ENCODE measurements around the gene MEIS2.

The MEIS2 gene

DNA sequence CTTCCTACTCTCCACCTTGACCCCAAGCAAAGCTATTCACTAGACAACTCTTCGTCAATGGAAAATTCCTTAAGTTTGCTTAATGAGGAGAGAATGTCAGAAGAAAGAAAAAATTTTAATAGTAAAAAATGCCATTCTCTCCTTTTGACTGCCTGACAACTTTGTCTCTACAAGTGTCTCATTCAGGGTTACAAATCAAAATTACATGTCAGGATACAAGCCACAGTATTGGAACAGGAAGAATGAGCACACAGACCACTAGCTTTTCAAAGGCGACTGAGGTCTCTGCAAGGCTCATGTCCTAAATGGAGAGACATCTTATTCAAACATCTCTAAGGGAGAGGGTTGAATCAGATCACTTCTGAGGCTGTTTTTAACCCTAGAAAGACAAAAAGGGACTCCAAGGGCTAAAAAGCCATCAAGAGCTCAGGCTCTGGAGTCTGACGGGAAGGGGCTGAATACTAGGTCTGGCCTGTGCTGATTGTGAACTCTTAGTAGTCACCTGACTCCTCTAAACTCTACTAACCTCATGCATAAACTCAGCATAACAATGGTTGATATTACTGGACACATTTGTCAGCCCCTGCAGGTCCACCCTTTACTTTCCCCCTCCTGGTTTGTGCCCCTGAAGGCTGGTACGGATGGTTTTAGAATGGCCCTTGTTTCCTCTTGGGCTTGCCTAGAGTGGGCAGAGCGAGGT is 12.8 kb upstream of the MEIS2 start:
- no peak for DNase-seq (ENCODE audit: low spot score)

GRCh38 chr15:37112171-37112570 is 11.8 kb upstream of the MEIS2 start:
- DNase-seq (ENCODE audit: low spot score): no peak

- DNase-seq (ENCODE audit: low spot score): no peak
These were observed 11.0 kb upstream of the MEIS2 start for GRCh38 chr15:37111427-37111717.

DNA sequence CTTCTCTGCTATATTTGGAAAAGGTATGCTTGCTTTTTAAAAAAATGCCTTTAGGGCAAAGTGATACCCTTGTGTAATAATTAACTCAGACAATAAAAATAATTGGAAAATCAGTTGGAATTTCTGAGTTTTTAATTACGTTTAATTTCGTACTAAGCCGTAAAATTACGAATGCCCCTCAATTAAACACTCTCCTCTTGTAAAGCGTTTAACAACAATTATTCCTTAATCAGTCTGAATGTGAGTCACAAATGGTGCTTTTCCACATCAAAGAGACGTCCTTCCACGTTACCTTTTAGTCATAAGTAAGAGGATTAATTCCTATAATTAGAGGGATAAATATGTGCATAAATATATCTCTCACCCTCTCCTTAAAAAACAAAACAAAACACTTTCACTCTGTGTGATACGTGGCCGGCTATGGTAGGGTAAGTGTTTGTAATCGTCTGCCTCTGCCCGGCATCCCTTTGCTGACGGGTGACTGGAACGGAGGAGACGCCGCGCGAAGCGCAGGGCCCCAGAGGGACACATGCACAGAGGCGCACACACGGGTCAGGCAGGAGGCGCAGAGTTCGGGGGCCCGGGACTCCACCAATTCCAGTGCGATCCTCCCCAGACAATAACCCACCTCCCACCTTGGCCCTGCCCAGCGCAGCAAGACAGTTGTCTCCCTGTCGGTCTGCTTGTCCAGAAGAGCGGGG is 9.7 kb upstream of the MEIS2 start:
- no peak for DNase-seq (ENCODE audit: low spot score)

GRCh38 chr15:37109168-37109871 is 9.0 kb upstream of the MEIS2 start:
- no peak for DNase-seq (ENCODE audit: low spot score)

DNA sequence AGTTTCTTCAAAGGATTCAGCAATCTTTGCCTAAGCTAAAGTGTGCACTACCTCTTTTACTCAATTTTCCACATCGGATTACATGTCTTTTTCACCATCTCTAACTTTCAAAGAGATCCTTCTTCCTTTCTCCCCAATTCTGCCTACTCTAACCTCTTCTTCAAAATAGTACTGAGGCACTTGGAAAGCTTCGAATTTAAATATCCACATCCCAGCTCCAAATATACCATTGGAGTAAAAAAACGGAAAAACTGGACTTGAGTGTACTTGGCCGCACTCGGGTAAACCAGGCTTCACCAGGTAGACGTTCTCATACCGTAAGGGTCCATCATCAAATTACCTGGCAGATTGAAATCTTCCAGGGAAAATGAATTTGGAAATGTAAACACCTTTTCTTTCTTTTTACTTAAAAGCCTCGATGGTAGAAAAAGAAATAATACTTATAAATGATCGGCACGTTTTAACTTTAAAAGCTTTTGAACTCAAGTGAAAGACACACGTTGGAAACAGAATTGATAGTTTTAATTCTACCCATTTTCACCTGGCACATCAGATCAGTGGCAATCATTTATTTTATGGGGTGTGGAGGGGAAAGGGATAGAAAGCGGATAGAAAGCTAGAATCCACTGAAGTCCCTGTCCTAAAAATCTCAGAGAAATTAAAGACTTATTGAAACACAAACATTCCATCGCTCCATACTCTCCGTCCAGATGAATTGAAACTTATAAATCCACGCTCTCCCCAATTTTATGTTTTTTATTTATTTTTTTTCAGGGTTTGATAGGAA is 8.2 kb upstream of the MEIS2 start:
- no peak for DNase-seq (ENCODE audit: low spot score)

DNA sequence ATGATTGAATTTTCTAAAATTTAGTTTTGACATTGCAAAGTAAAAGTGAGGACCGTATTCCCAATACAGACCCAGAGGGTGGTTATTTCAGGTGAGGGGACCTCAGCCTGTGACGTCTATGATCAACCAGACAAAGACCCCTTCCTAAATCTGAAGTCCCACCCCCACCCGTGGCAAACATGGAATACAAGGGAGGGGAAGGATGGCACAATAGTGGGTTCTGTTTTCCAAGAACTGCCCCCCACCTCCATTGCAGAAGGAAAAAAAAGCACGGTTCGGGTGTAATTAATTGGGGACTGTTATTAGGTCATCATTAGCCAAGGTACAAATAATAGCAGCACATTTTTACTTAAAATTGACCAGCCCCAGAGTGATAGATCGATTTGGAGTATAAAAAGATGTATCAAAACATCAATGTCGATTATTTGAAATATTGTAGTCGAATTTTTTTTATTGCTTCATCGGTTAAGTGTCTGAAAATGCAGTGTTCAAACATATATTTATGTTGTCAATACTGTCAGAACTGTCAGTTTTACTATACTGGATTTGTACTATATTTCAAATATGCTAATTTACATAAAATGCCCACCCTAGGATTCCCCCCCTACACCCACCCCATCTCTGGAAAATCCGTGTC is 7.5 kb upstream of the MEIS2 start:
- no peak for DNase-seq (ENCODE audit: low spot score)

GRCh38 chr15:37107071-37107743 is 6.9 kb upstream of the MEIS2 start:
- DNase-seq (ENCODE audit: low spot score): no peak

- DNase-seq (ENCODE audit: low spot score): no peak
These were observed 6.2 kb upstream of the MEIS2 start for GRCh38 chr15:37106490-37107001.

DNA sequence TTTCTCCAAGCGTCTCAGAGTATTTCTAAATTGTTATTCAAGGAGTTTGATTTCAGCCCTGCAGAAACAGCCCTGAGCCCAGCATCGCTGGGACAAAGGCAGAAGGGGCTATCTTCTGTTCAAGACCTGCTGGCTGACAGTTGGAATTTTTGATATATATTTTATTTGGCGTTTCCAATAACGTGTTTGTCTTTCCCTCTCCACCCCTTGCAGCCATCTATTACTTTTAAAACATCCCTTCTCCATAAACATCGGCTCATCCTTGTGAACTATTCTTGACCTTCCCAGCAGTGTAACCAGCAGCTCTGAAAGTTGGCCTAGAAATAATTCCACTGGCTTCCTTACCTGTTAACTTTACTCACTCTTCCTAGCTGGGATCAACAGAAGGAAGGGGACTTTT is 5.5 kb upstream of the MEIS2 start:
- no peak for DNase-seq (ENCODE audit: low spot score)

GRCh38 chr15:37105029-37105428 is 4.7 kb upstream of the MEIS2 start:
- no peak for DNase-seq (ENCODE audit: low spot score)

- DNase-seq (ENCODE audit: low spot score): no peak
These were observed 4.2 kb upstream of the MEIS2 start for GRCh38 chr15:37104424-37104981.

DNA sequence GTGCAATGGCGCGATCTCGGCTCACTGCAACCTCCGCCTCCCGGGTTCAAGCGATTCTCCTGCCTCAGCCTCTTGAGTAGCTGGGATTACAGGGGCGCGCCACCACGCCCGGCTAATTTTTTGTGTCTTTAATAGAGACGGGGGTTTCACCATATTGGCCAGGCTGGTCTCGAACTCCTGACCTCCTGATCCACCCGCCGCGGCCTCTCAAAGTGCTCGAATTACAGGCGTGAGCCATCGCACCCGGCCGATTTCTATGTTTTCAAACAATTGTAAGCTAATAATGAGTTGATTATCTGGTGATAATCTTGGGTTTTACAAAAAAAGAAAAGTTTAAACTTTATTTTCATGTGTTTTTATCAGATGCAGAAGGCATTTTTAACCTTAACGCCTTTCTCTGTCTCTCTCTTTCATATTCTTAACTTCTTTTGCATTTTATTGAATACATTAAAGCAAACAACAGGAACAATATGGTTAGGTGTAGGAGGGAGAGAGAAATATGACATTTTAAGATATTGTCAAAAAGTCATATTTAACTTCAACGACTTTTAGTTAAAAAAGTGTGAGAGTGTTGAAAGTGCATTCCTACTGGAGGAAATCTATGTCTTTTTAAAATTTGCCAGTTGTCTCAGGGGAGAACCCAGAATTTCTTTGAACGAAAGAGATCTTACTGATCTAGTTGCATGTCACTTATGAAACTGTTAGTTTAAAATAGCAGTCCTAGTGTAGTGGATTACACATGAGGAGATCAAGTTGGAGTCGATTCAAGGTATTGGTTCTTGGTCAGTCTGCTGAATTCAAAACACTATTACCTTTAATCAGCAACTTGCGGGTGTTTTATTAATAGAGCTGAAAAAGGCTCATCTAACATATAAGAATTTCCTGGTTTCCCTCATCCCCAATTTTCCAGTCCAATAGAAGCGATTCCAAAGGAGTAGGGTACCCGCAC is 3.4 kb upstream of the MEIS2 start:
- no peak for DNase-seq (ENCODE audit: low spot score)

- DNase-seq (ENCODE audit: low spot score): no peak
These were observed 2.8 kb upstream of the MEIS2 start for GRCh38 chr15:37103163-37103435.

DNA sequence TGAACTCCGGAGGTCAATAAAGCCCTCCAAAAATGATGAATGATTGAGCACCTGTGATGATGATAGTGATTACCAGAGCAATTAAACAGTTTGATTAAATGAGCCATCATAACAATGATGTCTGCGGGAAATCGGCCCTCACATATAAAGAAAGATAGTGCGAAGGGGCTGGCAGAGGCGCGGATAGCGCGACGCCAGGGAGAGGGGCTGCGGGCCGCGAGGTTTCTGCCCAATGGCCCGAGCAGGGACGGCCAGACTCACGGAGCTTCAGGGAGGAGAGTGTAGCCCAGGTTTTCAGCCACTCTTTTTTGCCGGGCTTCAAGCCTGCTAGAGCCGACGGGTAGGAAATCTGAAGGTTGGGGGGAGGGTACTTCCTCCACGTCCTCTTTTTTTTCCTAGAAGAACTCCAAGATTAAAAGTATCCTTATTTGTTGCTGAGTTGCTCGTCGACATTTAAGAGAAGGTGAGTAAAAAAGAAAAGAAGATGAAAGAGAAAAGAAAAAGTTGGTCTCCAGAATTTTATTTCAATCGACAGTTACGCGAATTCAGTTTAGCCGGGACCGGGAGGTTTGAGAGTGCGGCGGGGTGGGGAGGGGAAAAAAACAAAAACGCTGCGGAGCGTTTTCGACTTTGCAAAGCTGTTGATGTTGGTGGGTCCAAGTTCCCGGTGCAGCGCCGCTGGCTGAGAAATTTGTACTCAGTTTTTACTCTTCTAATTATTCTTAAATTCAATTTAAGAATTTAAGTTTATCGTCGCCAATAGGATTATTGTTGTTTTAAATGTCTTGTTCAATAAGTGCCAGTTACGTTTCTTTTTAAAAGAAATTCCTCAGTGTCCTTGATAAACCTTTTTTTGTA is 2.2 kb upstream of the MEIS2 start:
- DNase-seq (ENCODE audit: low spot score): no peak

GRCh38 chr15:37101980-37102304 is 1.6 kb upstream of the MEIS2 start:
- DNase-seq (ENCODE audit: low spot score): no peak

DNA sequence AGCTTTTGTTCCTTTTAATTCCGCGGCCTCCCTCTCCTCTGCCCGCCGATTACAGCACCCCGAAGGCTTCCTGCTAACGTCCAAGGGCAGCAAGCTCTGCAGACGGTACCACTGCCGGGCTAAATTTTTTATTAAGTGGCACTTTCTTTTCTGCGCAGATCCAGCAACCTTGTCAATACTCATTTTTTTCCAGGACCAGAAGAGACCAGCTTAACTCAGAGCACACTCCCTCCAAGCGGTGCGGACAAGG is 542 bp upstream of the MEIS2 start:
- peak; percentile 62 for DNase-seq (ENCODE audit: low spot score)

- no peak for DNase-seq (ENCODE audit: low spot score)
These were observed 835 bp downstream of the MEIS2 start for GRCh38 chr15:37099319-37100108.

Data from germinal center (tissue), 1 donor.